Smooth muscle cell of the brain vasculature (primary cell): Measurements from ENCODE around the gene ZNF273.
"Not testable (repeated sequence)": the region's sequence is repeated elsewhere in the genome, so short reads cannot be mapped to it uniquely, and the experiment has no call there.

Experiments used
- DNase-seq: peaks from one replicate; pipeline ENCODE4 v3.0.0-alpha.2; 2012; ENCODE audit warnings: low read depth, low spot score

The ZNF273 gene

DNA sequence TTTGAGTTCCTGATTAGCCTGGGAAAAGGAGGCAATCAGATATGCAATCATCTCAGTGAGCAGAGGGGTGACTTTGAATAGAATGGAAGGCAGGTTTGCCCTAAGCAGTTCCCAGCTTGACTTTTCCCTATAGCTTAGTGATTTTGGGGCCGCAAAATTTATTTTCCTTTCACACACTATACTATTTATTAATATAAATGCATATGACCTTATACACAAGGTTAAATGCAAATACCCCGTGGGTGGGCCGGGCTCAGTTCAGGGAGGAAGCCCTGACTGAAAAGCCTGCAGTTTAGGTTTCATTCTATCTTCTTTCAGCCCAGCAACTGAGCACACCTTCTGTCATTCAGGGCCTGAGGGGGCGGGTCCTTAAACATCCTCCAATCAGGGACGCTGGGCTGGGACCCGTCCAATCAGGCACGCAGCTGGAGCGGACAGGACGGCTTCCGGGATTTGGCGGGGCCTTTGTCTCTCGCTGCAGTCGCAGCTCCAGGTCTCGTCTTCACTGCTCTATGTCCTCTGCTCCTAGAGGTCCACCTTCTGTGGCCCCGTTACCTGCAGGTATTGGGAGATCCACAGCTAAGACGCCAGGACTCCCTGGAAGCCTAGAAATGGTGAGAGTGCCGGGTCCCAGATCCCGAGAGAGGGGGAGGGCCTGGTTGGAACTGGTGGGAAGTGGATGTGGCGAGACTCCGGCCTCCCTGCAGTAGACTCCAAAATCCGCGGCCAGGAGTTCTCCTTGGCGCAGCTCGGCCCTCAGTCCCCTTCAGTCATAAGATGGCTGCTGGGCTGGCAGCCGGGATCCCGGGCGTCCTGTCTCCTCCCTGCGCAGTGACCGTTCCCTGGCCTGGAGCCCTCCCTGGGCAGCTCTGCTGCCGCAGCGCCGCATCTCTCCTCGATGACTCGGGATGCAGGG, at the start of gene ZNF273:
Gene ZNF273, plus strand, starts transcription at position 468 of the 916 bp plus-strand sequence. Its CDS starts 45 bp downstream, at position 513.
- DNase-seq = peak; percentile 72

DNA sequence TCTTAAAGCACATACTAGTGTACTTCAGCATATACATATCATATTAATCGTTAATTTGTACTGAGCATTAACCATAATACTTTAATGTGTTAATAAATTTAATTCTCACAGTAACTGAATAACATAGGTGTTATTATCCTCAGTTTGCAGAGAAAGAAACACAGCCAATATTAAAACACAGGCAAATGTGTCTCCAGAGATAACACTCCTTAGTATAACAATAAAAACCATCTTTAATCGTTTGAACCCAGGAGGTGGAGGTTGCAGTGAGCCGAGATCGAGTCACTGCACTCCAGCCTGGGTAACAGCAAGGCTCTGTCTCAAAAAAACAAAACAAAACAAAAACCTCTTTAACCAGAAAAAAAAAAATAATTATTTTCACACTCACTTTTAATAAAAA, 49.4 kb upstream of the ZNF273 start:
- DNase-seq = no peak

DNA sequence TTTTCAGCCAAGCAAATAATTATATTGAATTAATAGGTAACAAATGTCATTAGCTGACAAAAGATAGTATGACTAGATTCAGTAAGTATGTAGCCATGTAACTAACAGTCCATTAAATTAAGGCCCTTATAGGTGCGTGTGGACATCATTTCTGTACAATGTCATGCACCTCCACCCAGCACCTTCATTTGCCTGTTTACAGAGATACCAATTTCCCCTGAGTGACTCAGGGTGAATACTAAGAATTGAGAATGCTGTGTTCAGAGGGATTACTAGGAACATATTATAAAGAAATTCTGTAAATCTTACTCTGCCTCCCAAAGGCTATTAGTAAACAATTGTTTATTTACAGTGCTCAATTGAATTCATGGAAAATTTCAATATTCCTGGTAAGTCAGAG, 48.1 kb upstream of the ZNF273 start:
- no peak for DNase-seq

DNA sequence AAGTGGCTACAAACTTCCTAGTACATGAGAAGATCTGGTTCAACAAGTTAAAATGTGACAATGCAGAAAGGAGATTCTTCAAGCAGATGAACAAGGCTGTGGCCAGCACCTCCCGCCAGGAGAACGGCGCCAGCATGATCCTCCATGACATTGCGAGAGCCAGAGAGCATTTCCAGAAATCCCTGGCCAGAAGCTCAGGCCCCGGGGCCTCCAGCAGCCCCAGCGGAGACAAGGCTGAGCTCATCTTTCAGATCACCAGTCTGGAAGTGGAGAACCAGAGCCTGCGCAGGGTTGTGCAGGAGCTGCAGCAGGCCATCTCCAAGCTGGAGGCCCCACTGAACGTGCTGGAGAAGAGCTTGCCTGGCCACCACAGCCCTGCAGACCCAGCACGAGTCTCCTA, 40.1 kb upstream of the ZNF273 start:
- DNase-seq = no peak

DNA sequence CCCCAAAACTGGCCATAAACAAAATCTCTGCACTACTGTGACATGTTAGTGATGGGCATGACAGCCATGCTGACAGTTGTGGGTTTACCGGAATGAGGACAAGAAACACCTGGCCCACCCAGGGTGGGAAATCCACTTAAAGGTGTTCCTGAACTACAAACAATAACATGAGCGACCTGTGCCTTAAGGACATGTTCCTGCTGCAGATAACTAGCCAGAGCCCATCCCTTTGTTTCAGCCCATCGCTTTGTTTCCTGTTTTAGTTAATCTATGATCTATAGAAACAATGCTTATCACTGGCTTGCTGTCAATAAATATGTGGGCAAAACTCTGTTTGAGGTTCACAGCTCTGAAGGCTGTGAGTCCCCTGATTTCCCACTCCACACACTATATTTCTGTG, 39.5 kb upstream of the ZNF273 start:
- DNase-seq = not testable (repeated sequence)

DNA sequence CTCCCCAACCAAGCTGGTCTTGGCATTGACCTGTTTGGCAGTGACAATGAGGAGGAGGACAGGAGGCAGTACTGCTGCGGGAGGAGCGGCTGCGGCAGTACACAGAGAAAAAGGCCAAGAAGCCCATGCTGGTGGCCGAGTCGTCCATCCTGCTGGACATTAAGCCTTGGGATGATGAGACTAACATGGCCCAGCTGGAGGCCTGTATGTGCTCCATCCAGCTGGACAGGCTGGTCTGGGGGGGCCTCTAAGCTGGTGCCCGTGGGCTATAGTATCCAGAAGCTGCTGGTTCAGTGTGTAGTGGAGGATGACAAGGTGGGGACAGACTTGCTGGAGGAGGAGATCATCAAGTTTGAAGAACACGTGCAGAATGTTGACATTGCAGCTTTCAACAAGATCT, 39.1 kb upstream of the ZNF273 start:
- DNase-seq = no peak

DNA sequence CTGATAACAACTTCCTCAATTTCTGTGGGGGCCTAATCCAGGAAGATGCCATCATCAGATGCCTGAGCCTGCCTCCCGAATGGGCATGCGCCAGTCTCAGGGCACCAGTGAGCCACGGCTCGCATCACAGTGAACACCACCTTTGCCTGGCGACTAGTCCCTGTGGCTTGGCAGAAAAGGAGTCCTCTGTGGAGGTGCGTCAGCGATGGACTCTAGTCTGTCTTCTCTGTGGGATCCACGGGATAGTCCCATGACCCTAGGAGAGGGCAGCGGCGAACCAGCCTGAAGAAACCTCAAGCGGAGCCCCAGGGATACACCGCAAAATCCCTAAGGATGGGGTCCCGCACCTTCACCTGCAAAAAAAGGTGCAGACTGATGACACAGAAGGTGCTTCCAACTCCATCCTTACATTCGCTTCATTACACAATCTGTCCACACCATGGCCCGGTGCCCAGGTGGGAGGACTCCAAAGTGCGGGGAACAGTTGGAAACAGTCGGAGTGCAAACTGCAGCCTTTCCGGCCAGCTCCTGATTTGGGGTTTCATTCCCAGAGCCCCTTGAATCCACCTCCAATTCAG, 35.1 kb upstream of the ZNF273 start:
- DNase-seq = no peak

DNA sequence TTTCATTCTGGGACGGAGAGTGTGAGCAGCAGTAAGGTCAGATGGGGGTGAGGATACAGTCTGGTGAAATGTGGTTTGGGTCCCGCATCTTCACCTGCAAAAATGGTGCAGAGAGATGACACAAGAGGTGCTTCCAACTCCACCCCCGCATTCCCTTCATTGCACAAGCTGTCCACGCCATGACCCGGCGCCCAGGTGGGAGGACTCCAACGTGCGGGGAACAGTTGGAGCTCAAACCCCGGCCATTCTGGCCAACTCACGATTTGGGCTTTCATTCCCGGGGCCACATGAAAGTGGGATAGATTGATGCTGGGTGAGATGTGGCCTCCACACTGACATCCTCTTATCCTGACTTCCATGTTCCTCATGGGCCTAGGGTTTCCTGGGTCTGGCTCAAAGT, 34.6 kb upstream of the ZNF273 start:
- DNase-seq = no peak

DNA sequence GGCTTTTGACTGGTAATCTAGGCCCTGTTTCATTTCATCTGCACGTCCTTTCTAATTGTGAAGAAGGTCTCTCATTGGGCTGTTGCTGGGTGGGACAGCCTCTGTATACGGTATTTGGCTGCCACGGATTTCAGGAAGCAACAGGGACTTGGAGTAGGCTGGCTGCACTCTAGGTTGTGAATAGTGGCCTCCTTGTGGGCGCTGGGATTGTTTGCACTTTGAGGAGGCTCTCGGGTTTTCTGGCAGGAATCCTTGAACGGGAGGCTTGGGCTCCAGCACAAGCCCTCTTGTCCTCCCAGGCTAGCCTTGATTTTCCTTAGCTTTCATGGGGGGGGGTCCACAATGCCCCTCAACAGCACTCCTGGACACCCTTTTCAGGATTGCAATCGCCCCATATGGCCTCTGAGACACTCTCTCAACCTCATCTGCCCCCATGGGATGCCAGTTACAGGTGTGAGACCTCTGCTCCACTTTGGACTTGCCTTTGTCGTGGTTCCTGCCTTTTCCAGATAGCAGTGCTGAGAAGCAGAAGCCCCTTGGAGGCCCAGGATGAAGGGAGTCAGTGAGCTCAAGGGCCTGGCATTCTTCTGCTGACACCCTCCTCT, 33.9 kb upstream of the ZNF273 start:
- no peak for DNase-seq

DNA sequence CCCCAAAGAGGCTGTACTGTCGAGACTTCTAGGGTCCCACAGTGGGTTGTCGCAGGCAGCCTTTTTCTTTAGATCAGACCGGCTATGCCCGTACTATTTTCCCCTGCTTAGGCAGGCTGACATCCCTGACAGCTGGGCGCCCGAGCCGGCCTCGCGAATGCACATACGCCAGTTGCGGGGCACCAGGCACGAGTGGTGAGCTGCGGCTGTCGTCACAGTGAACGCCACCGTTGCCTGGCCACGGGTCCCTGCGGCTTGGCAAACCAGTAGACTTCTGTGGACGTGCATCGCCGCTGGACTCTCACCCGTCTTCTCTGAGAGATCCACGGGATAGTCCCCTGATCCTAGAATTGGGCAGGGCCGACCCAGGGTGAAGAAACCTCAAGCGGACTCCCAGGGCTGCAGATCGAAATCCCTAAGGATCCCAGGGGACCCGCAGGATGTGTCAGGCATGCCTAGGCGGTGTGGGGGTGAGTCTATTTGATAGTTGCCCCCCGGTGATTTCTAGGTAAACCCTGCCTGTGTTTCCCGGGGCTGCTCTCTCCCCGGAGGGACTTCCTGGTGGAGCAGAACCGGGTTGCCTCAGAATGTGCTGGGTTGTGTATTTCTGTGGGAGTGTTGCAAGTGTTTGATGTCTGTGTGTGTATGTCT, 33.0 kb upstream of the ZNF273 start:
- no peak for DNase-seq

DNA sequence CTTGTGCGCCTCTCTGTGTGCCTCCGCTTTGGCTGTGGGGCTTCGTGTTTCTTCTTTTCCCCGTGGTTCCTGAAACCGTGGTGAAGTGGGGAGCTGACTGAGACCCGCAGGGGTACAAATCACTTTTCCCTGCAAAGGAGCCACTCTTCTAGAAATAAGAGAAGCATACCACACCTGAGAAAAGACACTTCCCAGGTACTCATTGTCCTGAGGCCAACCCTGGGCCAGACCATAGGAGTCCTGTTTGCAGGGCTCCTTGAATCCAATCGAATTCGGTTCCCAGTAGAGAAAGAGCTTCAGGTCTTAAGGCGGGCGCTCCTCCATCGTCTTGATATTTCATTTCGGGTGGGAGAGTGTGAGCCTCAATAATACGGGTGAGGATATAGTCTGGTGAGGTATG, 32.4 kb upstream of the ZNF273 start:
- DNase-seq = no peak

DNA sequence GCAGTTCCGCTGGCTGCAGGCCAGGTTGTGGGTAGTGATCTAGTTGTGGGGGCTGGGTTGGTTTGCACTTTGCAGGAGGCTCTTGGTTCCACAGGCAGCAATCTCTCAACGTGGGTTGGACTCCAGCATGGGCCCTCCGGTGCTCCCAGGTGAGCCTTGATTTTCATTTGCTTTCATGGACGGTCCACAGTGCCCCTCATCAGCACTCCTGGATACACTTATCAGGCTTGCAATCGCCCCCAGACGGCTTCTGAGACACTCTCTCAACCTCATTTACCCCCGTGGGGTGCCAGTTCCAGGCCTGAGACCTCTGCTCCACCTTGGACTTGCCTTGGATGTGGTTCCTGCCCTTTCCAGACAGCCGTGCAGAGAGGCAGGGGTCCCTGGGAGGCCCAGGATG, 31.3 kb upstream of the ZNF273 start:
- no peak for DNase-seq

DNA sequence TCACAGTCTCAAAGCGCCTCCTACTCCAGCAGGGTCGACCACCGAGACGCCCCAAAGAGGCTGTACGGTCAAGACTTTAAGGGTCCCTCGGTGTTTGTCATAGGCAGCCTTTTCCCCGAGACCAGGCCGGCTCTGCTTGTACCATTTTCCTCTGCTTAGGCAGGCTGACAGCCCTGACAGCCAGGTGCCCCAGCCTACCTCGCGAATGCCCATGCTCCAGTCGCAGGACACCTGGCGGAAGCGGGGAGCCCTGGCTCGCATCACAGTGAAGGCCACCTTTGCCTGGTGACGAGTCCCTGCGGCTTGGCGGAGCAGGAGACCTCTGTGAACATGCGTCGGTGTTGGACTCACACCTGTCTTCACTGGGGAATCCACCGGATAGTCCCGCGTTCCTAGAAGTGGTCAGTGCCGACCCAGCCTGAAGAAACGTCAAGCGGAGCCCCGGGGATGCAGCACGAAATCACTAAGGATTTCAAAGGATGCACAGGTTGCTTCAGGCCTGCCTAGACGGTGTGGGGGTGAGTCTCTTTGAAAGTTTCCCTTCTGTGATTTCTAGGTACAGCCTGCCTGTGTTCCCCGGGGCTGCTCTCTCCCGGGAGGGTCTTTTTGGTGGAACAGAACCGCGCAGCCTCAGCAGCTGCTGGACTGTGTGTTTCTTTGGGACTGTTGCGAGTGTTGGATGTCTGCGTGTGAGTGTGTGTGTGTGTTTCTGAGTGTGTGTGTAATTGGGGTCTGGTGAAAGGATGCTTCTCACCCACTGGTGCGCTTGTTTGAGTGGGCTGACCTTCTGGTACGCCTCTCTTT, 30.5 kb upstream of the ZNF273 start:
- no peak for DNase-seq

DNA sequence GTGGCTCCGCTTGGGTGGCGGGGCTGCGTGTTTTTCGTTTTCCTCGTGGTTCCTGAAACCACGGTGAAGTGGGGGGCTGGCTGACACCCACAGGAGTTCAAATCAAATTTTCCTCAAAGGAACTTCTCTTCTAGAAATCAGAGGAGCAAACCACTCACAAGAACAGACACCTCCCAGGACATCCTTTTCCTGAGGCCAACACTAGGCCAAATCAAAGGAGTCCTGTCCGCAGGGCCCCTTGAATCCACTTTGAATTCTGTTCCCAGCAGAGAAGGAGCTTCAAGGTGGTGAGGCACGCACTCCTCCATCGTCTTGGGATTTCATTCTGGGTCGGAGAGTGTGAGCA, 29.9 kb upstream of the ZNF273 start:
- DNase-seq = no peak

DNA sequence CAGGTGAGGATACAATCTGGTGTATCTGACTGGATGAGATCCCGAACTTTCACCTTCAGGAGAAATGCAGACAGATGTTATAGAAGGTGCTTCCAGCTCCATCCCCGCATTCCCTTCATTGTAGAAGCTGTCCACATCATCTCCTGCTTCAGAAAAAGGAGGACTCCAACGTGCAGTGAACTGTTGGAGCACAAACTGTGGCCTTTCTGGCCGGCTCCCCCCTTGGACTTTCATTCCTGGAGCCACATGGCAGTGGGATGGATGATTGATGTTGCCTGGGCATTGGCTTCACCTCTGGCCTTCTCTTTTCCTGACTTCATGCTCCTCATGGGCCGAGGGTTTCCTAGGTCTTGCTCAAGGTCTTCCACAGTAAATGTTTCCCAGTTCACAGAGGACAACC, 29.6 kb upstream of the ZNF273 start:
- DNase-seq = no peak

DNA sequence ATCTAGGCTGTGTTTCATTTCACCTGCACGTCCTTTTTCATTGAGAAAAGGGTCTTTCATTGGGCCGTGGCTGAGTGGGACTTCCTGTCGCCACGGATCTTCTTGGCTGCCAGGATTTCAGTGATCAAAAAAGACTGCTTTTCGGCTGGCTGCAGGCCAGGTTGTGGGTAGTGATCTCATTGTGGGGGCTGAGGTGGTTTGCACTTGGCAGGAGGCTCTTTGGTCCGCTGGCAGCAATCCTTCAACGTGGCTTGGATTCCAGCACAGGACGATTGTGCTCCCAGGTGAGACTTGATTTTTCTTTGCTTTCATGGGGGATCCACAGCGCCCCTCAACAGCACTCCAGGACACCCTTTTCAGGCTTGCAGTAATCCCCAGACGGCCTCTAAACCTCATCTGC, 29.0 kb upstream of the ZNF273 start:
- DNase-seq = no peak

DNA sequence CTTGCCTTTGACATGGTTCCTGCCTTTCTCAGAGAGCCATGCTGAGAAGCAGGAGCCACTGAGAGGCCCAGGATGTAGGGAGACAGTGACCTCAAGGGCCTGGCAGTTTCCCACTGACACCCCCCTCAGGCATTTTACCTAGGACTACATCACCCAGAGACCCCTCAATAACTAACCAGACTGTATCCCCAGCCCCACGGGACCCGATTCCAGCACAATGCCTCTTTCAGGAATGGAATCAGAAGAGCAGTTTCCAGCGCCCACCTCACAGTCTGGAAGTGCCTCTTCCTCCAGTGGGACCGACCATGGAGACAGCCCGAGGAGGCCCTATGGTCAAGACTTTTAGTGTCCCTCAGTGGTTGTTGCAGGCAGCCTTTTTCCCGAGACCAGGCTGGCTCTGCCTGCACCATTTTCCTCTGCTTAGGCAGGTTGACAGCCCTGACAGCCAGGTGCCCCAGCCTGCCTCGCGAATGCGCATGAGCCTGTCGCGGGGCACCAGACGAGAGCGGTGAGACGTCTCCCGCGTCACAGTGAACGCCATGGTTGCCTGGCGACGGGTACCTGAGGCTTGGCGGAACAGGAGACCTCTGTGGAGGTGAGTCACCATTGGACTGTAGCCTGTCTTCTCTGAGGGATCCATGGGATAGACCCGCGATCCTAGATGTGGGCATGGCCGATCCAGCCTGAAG, 28.4 kb upstream of the ZNF273 start:
- no peak for DNase-seq

DNA sequence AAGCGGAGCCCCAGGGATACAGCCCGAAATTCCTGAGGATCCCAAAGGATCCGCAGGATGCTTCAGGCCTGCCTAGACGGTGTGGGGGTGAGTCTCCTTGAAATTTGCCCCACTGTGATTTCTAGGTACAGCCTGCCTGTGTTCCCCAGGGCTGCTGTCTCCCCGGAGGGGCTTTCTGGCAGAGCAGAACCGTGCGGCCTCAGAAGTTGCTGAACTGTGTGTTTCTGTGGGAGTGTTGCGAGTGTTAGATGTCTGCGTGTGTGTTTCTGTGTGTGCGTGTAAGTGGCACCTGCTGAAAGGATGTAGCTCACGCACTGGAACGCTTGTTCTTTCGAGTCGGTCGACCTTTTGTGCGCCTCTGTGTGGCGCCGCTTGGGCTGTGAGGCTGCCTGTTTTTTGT, 27.8 kb upstream of the ZNF273 start:
- no peak for DNase-seq

DNA sequence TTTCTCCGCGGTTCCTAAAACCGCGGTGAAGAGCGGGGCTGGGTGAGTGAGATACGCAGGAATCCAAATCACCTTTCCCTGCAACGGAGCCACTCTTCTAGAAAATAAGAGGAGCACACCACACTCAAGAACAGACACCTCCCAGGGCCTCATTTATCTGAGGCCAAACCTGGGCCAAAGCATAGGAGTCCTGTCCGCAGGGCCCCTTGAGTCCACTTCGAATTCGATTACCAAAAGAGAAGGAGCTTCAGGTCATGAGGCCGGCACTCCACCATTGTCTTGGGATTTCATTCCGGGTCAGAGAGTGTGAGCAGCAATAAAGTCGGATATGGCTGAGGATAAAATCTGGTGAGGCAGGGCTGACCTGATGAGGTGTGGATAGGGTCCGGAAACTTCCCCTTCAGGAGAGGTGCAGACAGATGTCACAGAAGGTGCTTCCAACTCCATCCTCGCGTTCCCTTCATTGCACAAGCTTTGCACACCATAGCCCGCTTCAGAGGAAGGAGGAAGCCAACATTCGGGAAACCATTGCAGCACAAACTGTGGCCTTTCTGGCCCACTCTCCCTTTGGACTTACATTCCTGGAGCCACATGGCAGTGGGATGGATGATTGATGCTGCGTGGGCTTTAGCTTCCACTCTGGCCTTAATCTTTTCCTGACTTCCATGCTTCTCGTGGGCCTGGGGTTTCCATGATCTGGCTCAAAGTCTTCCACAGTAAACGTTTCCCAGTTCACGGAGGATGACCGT, 27.2 kb upstream of the ZNF273 start:
- no peak for DNase-seq
